Forelimb muscle (tissue), 1 donor: ENCODE results near the gene STX16. TPM values are rescaled to one million over a fixed set of nuclear protein-coding genes. Genes with fewer than 3 reads are reported as not detected.

ENCODE experiments used
- DNase-seq: peaks from one replicate; pipeline ENCODE4 v3.0.0-alpha.2; 2013; ENCODE audit warnings: low read depth
- polyA plus RNA-seq: library from polyadenylated mRNA; unstranded; fragments of 120-200 nt; gene quantifications from one replicate; pipeline ENCODE4 v1.2.1, GENCODE V29; 2013; ENCODE audit not compliant: insufficient read length

The STX16 gene
- polyA plus RNA-seq, result 67.1 TPM

GRCh38 chr20:58650776-58651558 is at the start of gene STX16:
Gene STX16, plus strand, starts transcription at chr20:58651283. Its CDS starts 724 bp downstream, at chr20:58652007.
- DNase-seq, result no peak

DNA sequence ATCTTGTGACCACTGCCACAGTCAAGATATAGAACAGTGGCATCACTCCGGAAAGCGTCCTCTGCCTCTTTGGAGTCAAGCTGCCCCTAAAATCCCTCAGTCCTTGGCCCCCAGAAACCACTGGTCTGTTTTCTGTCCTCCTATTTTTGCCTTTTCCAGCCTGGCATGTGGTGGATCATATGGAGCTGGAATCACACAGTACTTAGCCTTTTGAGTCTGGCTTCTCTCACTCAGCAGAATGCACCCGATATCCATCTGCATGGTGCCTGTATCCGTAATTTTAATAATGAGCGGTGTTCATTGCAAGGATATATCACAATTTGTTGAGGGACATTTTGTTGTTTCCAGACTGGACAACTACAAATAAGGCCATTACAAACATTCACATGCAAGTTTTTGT is 49.0 kb upstream of the STX16 start:
- DNase-seq, result no peak

GRCh38 chr20:58603721-58604120 is 47.4 kb upstream of the STX16 start:
- no peak for DNase-seq

GRCh38 chr20:58604128-58604881 is 46.8 kb upstream of the STX16 start:
- DNase-seq, result no peak

DNA sequence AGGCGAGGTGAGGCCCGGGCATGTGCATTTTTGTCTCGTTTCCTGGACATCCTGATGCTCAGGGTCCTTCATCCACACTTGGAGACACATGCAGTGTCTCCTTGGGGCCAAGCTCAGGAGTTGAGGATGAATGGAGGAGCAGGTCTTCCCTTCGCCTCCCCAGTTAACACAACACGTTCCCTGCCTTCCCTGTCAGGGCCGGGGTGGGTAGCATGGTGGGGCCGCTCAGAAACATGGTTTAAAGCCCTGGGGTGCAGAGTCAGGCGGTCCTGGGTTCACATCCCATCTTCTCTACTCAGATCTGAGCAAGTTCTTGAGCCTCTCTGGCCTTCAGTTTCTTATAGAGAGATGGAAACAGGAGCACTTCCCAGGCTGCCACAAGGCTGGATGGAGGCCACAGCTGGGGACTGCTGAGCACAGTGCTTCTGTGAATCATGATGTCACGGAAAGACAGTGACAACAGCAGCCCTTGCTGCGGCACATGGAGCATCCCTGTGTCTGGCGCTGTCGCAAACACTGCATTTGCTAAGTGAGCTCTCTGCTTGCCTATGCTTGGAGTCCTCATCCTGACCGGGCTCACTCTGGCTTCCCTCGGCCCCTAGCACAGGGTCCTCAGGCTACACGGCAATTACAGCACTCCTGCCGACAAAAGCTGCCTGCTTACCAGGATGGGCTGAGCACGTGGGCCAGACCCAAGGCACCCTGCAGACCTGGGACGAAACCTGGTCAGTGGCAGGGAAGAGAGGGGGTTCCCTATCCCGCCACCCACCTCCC is 45.6 kb upstream of the STX16 start:
- DNase-seq, result no peak

DNA sequence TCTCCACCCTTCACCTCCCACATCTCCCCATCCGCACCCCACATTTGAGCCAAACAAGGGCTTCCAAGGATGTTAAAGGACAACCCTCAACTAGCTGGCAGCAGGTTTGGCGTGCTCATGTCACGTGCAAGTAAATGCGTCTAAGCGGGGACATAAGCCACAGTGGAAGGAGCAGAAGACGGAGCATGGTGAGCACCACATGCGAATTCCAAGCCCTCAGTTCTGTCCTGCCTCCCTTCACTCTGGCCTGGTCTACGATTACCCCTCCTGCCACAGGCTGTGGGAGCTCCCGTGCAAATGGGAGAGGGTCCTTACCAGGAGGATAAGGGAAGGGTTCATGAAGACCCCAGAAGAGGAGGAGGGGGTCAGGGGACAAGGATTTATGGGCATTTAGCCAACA is 44.9 kb upstream of the STX16 start:
- no peak for DNase-seq

GRCh38 chr20:58608096-58608840 is 42.8 kb upstream of the STX16 start:
- DNase-seq, result no peak

GRCh38 chr20:58609026-58609425 is 42.1 kb upstream of the STX16 start:
- DNase-seq, result no peak

DNA sequence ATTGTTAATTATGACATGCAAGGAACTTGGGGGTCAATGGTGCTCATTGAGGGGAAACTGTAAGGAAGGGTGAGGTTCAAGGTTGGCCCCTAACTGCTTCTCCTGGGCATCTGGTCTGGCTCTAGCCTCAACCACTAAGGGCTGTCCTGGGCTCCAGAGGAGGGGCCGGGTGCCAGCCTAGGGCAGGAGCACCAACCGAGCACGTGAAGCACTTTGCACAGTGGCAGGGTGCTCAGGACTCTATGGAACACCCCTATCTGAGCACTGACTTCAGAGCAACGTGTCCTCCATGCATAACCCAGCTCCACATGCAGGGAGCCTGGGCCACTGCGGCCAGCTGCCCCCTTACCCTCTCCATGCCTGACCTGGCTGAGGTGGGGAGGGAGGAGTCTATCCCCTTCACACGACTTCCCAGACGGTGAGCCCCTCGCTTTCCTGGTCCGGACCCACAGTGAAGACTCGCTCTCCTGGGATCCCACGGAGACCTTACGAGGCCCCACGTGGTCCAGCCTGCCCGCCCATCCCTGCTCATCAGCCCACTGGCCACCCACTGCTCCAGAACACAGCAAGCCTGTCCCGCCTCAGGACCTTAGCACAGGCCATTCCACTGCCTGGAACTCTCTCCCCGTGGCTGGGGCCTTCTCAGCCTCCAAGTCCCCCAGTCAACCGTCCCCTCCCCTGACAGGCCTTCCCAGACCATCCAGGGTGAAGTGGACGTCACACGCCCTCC is 40.8 kb upstream of the STX16 start:
- no peak for DNase-seq

GRCh38 chr20:58610811-58611210 is 40.3 kb upstream of the STX16 start:
- DNase-seq, result no peak

GRCh38 chr20:58611236-58612030 is 39.6 kb upstream of the STX16 start:
- DNase-seq, result no peak

DNA sequence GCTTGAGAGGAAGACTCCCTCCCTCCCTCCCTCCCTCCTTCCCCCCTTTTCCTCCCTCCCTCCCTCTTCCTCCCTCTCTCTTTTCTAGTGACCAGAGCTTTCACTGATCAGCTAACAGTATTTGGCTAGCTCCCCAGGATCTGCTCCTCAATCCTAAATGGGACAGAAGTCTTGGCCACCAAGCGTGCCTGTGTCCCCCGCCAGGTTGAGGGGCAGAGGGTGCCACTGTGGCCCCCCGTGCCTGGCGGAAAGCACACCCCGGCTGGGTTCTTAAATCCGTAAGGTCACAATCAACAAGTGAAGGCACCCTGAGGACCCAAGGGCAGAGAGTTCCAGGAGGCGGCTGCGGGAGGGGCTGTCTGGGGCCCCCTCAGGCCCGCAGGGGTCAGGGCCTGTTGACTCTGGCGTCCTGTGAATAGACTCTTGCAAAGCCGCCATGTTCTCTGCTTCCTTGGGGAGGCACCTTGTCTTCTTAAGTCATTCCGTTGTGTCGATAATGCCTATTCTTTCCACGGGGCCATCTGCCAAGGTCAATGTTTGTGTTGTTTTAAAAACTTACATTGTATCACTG is 38.9 kb upstream of the STX16 start:
- DNase-seq, result no peak

DNA sequence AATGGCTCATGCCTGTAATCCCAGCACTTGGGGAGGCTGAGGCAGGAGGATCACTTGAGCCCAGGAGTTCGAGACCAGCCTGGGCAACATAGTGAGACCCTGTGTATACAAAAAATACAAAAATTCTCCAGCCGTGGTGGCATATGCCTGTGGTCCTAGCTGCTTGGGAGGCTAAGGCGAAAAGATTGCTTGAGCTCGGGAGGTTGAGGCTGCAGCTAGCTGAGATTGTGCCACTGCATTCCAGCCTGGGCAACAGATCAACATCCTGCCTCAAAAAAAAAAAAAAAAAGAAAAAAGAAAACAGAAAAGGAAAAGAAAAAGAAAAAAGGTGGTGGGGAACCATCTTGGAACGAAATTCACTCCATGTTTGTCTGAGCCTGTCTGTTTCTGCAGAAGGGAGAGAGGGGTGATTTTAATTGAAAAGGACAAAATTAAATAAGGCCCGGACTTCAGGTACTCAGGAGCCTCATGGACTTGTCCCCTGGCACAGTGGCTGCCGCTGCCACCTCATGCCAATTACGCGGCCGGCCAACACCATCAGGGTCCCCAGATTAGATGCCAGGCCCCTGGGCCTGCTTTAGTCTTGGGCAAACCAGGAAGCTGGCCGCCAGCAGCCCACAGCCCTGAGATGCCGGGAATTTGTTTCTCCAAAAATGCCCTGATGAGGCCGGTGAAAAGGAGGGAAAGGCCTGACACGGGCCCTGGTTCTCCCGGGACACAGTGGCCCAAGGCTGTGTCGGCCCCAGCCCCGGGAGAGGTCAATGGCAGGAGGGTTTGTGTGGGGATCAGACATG is 37.8 kb upstream of the STX16 start:
- no peak for DNase-seq

GRCh38 chr20:58614366-58614765 is 36.7 kb upstream of the STX16 start:
- no peak for DNase-seq

DNA sequence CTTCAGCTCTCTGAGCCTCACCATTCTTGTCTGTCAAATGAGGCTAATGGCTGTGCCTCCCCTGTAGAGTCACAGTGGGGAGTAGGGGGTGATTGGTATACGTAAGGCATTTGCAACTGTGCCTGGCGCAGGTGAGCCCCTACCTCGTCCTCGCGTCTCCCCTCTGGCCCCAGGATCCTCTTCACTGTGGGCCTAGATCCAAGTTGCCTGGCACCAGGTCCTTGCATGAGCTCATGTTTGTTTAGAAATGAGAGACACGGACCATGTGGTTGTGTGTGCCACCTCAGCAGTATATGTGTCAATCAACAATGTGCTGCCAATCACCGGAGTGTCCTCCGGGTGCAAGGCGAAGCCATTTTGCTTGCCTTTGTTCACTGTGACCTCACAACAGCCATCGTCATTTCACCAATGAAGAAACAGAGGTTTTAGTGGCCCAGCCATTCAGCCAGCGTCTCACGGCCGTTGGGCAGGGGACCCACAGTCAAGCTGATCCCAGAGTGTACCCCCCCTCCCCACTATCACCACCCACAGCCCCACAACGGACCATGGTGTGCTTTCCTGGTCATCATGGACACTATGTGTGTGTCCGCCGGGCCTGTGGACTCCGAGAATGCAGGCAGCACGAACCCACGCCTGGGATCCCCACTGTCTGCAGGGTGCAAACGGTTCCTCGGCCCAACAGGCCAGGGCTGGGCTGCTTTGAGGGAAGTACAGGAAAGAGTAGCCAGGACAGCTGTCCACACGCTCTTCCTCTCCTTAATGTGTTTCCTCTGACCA is 35.9 kb upstream of the STX16 start:
- DNase-seq, result no peak

GRCh38 chr20:58616411-58616810 is 34.7 kb upstream of the STX16 start:
- DNase-seq, result no peak

- DNase-seq, result no peak
Observed at GRCh38 chr20:58617158-58617557, 33.9 kb upstream of the STX16 start.
